Astrocyte of the cerebellum (primary cell): ENCODE results near the gene NUDT2.
"Not testable (repeated sequence)": the region's sequence is repeated elsewhere in the genome, so short reads cannot be mapped to it uniquely, and the experiment has no call there.

Experiments
- DNase-seq: peaks from one replicate; pipeline ENCODE4 v3.0.0-alpha.2; 2011; ENCODE audit warnings: low read depth
- H3K4me3 ChIP-seq: 2 replicates; pipeline ENCODE4 v1.5.1; 2011; ENCODE audit warnings: mild to moderate bottlenecking, low read depth, low read length, moderate library complexity
- in situ Hi-C: cut with HindIII; loops from 2 replicates; pipeline ENCODE4 v1.10.0; 2017; ENCODE audit warnings: low sequenced_read_pairs
- TF ChIP-seq, protein P1 (sequence below): IDR thresholded peaks from 2 replicates; pipeline ENCODE4 v1.5.1; 2012; ENCODE audit warnings: low read length, low read depth, moderate library complexity, mild to moderate bottlenecking; ENCODE audit errors: missing control alignments

Gene NUDT2

DNA sequence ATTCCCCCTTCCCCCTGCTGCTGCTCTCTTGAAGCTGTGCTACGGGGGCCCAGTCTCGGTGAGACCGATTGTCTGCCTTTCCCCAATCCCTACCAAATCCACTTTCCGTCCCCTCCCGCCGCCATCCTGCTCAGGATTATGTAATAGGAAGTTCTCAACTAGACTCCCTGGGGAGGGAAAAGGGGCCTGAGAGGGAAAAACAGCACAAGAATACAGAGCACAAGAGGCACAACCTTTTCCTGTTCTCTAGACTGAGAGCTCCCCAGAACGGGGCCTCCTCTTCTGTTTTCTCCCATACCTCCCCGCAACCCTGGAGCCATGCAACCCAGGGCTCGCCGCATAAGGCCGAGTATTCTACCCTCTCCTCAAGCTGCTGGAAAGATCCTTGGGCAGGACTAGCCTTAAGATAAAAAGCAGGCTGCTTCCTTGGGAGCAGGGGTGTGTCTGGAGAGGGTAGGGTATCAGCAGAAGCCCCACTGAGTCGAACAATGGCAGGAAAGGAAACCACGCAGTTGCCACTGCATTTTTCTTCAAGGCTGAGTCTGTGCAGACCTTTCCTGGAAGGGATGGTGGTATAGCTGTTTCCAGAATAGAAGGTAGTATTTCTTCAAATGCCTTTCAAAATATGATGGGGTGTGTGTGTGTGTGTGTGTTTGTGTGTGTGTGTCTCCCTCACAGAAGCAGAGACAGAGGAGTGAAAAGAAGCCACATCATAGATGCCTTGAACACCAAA is 34.4 kb downstream of the NUDT2 start:
- no peak overlapping the region for H3K4me3 ChIP-seq
- no peak for DNase-seq
- in situ Hi-C loops: no loop called here
- TF ChIP-seq, protein P1, sequence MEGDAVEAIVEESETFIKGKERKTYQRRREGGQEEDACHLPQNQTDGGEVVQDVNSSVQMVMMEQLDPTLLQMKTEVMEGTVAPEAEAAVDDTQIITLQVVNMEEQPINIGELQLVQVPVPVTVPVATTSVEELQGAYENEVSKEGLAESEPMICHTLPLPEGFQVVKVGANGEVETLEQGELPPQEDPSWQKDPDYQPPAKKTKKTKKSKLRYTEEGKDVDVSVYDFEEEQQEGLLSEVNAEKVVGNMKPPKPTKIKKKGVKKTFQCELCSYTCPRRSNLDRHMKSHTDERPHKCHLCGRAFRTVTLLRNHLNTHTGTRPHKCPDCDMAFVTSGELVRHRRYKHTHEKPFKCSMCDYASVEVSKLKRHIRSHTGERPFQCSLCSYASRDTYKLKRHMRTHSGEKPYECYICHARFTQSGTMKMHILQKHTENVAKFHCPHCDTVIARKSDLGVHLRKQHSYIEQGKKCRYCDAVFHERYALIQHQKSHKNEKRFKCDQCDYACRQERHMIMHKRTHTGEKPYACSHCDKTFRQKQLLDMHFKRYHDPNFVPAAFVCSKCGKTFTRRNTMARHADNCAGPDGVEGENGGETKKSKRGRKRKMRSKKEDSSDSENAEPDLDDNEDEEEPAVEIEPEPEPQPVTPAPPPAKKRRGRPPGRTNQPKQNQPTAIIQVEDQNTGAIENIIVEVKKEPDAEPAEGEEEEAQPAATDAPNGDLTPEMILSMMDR: no peak

DNA sequence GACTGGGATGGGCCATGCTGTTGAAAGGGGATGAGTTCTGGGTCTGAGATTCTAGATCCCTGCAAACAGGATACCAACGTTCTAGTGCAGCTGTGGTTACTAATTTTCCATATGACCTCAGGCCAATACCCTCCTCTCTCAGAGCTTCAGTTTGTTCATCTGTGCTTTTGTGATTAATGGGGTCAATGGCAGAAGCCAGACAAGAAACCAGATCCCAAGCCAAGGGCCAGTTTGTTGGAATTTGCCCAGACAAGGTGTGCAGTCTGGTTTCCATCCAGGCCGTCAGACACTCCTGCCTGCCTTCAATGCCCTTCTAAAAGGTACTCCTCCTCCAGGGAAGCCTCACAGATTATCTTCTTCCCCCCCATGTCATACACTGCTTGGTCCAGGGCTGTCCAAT is 35.9 kb downstream of the NUDT2 start:
- no peak for DNase-seq
- TF ChIP-seq, protein P1: no peak
- in situ Hi-C loops: no loop called here
- H3K4me3 ChIP-seq: no peak overlapping the region

DNA sequence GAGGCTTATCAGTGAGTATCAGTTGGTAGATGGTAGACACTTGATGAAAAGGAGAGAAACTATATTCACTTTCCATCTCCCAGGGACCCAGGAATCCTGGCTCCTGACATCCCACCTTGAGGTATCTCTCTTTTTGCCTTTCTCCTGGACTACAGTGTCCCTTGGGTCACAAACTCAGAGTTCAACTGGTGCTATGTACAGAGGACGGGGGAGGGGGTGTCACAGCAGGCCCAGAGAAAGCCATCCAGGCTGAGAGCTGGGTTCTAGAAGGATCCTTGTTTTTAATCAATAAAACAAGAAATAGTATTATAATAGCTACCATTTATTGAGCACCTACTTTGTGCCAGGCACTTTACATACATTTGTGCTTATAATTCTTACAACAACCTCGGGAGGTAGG is 37.0 kb downstream of the NUDT2 start:
- in situ Hi-C loops: no loop called here
- no peak for DNase-seq
- TF ChIP-seq, protein P1: no peak
- no peak overlapping the region for H3K4me3 ChIP-seq

DNA sequence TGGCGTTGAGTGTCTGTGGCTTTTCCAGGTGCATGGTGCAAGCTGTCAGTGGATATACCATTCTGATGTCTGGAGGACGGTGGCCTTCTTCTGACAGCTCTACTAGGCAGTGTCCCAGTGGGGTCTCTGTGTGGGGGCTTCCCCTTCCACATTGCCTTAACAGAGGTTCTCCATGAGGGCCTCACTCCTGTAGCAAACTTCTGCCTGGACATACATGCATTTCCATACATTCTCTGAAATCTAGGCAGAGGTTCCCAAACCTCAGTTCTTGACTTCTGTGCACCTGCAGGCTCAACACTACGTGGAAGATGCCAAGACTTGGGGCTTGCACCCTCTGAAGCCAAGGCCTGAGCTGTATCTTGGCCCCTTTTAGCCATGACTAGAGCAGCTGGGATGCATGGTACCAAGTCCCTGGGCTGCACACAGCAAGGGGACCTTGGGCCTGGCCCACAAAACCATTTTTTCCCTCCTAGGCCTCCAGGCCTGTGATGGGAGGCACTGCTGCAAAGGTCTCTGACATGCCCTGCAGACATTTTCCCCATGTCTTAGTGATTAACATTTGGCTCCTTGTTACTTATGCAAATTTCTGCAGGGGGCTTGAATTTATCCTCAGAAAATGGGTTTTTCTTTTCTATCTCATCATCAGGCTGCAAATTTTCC is 38.5 kb downstream of the NUDT2 start:
- in situ Hi-C loops, H3K4me3 ChIP-seq, DNase-seq: not testable (repeated sequence)

DNA sequence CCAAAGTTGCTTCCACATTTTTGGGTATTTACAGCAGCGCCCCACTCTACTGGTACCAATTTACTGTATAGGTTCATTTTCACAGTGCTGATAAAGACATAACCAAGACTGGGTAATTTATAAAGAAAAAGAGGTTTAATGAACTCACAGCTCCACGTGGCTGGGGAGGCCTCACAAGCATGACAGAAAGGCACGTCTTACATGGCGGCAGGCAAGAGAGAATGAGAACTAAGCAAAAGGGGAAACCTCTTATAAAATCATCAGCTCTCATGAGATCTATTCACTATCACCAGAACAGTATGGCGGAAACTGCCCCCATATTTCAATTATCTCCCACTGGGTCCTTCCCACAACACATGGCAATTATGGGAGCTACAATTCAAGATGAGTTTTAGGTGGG is 39.4 kb downstream of the NUDT2 start:
- in situ Hi-C loops, H3K4me3 ChIP-seq, DNase-seq: not testable (repeated sequence)

DNA sequence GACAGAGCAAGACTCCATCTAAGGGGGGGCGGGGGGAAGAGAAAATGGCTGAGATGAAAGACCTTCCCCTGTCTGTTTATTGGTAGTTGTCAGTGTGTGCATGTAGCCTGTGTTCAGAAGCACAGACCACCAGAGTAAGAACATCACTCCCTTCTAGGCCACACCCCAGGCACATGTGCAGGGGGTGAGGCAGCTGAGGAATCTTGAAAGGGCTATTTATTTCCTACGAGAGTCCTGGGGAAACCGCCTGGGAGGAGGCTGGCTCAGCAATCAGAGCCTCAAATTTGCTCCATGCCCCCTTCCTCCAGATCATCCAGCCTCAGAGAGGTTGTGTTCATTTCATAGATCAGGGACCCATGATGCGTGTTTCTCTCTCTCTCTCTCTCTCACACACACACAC is 40.3 kb downstream of the NUDT2 start:
- H3K4me3 ChIP-seq: no peak overlapping the region
- in situ Hi-C loops: no loop called here
- TF ChIP-seq, protein P1: no peak
- no peak for DNase-seq

DNA sequence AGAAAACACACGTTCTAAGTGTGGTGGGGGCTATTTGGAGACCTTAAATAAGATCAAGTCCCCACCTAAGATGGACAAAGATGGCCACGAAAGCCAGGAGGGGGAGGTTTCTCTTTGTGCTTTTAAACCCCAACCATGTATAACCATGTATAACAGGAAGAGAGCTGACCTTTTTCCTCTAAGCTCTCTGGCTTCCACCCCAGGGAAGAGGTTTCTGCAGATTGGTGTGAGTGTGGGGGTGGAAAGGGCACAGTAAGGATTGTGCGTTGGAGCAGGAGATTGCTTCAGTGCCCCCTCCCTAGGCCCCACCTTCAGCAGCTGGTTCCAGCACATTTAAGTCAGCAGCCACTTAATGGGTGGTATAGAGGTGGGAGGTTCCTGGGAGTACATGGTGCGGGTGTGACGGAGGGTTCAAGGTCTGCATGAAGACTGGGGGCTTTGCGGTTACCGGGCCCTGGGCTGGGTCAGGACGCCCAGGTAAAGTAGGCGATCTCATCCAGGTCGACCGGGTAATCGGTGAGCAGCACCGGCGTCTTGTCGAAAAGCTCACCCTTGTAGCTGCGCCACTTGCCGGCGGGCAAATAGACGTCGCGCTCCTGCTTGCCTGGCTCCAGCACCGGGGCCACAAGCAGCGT is 41.1 kb downstream of the NUDT2 start:
- in situ Hi-C loops: no loop called here
- DNase-seq: no peak
- TF ChIP-seq, protein P1: no peak
- H3K4me3 ChIP-seq: no peak overlapping the region
